Spleen (tissue), 7 donors: Measurements from ENCODE around the gene STAT4.

Source experiments
- POLR2AphosphoS5 ChIP-seq, 3 donors: sonication (generic); formaldehyde crosslinking; IDR thresholded peaks; one replicate each; pipeline ENCODE4 v1.5.1; 2017; ENCODE audit warnings: antibody characterized with exemption in 3 of 3
- TF ChIP-seq, protein P1 (sequence below), 11 experiments: fragments of 200-600 bp in 7 of 11; fragments of 450-650 bp in 4 of 11; sonication (generic) in 4 of 11; IDR thresholded peaks in 8 of 11; conservative IDR thresholded peaks in 3 of 11; 1 replicate in 7 of 11; 2 replicates in 4 of 11; pipeline versions ENCODE4 v1.4.0 to v1.8.0; 2016 to 2021; ENCODE audit warnings: antibody characterized with exemption in 11 of 11, inconsistent platforms in 4 of 11, mild to moderate bottlenecking in 1 of 11
- donor health status: DM: no; HTN: no; CAD: no; lungs with moderate emphysema.
- donor health status: DM: no; HTN: no; CAD: no.
- donor health status: DM: no; HTN: no; CAD: no.

DNA sequence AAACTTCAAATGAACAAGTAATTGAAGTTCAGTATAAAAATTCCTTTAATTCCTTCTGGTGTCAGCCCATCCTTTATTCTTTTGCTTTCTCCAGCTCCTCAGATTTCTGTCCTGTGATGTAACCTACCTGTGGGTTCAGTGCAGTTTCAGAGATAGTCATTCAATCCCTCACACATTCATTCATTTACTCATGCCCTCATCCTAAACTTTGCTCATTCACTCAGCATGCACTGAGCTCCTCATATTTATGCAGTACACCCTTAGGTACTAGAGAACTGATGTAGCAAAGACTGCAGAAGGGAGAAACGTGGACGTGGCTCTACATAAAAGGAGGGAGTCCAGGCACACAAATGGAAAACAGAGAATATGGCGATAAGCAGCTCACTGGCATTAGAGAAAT, 91.5 kb downstream of the STAT4 start:
- TF ChIP-seq POLR2AphosphoS5 (IDR thresholded peaks at IDR 0.05): no peak
- TF ChIP-seq, protein P1, sequence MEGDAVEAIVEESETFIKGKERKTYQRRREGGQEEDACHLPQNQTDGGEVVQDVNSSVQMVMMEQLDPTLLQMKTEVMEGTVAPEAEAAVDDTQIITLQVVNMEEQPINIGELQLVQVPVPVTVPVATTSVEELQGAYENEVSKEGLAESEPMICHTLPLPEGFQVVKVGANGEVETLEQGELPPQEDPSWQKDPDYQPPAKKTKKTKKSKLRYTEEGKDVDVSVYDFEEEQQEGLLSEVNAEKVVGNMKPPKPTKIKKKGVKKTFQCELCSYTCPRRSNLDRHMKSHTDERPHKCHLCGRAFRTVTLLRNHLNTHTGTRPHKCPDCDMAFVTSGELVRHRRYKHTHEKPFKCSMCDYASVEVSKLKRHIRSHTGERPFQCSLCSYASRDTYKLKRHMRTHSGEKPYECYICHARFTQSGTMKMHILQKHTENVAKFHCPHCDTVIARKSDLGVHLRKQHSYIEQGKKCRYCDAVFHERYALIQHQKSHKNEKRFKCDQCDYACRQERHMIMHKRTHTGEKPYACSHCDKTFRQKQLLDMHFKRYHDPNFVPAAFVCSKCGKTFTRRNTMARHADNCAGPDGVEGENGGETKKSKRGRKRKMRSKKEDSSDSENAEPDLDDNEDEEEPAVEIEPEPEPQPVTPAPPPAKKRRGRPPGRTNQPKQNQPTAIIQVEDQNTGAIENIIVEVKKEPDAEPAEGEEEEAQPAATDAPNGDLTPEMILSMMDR (IDR thresholded peaks at IDR 0.05 in 8 of 11, conservative IDR thresholded peaks at IDR 0.05 in 3 of 11): no peak
